GM21423 (cell line): Measurements from ENCODE around the gene EGFL8.
"Not testable (repeated sequence)": the region's sequence is repeated elsewhere in the genome, so short reads cannot be mapped to it uniquely, and the experiment has no call there.

Source experiments
- ATAC-seq: cut with Tn5 transposase; IDR thresholded peaks from one replicate; pipeline ENCODE4 v1.9.1; 2021; ENCODE audit warnings: mild to moderate bottlenecking, moderate library complexity; ENCODE audit not compliant: unreplicated experiment

The EGFL8 gene

GRCh38 chr6:32182555-32182981 lies 18.2 kb downstream of the EGFL8 start:
- no peak for ATAC-seq

GRCh38 chr6:32183030-32183429 lies 18.6 kb downstream of the EGFL8 start:
- ATAC-seq: no peak

DNA sequence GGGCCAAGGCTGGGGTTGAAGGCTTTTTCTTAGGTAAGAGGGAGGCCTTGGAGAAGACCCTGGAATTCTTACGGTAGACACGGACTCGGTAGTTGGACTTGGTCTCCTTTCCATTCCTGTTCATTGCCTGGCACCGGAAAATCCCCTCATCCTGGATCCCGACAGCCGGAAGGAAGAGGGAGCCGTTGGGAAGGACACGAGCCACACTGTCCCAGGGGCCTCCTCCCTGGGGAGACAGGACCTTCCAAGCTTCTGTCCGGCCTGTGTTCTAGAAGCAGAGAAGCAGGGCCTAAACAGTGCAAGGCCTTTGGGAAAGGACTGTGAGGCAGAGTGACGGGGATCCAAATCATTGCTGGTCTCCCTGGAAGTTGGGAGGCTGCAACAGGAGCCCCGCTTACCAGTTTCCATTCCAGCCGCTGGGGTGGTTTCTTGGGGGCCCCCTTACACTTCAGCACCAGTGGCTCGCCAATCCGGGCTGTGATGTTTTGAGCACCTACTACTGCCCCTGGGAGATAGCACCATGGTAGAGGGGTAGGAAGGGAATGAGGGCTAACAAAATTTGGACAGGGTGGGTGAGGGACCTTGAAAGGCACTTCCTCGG lies 19.2 kb downstream of the EGFL8 start:
- ATAC-seq: no peak

DNA sequence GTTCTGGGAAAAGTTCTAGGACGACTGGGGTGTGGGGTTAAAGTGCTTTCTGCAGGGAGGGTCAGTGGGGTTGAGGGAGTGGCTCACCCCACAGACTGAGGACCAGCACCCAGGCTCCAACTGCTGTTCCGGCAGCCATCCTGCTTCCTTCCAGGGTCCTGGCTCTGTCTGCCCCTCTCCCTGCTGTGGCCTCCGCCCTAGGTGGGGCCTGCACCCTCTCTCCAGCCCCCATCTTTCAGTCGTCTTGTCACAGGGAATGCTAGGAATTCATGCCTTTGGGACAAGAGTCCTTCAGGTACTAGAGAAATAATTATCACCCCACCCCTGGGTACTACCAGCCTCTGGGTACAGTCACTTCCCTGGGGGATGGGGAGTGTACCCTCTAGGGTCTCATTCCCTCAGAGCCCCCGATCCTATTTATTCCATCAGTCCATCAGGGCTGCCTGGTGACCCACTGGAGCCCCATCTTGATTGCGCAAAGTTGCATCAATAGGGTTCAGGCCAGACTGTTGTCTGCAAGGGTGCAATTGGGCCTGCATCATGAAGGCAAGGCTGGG lies 19.8 kb downstream of the EGFL8 start, which contains the start of gene AGER:
Gene AGER, minus strand, starts transcription at position 170 of the 557 bp plus-strand sequence. Its CDS starts 31 bp downstream, at position 139.
- no peak for ATAC-seq

DNA sequence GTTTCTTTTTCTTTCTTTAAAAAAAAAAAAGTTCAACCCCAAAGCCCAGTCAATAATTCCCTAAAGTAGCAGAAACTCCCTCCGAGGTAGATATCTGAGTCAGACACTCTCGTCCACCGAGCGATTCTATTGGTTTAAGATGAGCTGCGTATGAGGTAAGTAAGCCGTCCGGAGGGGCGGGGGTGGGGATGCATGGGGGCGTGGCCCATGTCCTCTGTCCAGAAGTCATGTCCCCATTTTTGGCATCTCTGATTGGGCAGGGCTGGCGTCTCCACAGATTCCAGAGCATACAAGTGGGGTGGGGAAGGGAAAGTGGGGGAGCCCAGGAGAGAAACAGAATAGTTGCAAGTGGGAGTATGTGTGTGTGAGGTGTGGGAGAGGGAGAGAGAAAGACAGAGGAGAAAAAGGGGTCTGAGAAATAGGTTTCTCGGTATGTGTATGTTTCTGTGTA lies 21.3 kb downstream of the EGFL8 start:
- ATAC-seq: not testable (repeated sequence)

- not testable (repeated sequence) for ATAC-seq
These were observed 21.9 kb downstream of the EGFL8 start for GRCh38 chr6:32186151-32186840.

GRCh38 chr6:32187009-32187709 lies 22.8 kb downstream of the EGFL8 start:
- no peak for ATAC-seq

- not testable (repeated sequence) for ATAC-seq
These were observed 23.5 kb downstream of the EGFL8 start for GRCh38 chr6:32187725-32188380.

DNA sequence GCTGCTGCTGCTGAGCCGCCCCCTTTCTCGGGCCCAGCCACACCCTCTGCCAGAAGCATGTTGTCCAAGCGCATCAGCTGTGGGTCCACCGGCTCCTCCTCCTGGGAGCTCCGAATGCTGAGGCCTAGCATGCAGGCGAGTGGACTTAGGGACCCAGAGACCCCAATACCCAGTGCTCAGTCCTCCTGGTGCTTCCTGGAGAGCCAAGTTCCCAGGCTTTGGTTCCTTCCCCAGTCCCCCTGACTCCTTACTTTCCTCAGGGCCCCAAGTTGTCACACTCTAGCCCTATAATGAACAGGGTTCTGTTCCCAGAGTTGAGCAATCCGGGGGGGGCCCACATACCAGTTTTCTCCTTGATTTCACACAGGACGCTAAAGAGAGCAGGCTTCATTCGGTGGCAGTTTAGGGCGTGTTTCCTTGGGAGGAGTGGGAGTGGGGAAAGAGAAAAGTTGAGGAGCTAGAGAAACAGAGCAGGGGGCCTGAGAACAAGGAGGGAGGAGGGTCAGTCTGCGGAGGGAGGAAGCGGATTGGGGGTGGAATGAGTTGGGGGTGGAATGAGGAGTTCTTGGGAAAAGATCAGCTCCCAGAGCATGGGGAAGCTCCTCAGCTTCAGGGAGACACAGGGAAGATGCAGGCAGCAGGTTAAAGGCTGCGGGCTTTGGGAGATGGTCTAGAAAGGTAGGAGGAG lies 24.1 kb downstream of the EGFL8 start:
- ATAC-seq: no peak

DNA sequence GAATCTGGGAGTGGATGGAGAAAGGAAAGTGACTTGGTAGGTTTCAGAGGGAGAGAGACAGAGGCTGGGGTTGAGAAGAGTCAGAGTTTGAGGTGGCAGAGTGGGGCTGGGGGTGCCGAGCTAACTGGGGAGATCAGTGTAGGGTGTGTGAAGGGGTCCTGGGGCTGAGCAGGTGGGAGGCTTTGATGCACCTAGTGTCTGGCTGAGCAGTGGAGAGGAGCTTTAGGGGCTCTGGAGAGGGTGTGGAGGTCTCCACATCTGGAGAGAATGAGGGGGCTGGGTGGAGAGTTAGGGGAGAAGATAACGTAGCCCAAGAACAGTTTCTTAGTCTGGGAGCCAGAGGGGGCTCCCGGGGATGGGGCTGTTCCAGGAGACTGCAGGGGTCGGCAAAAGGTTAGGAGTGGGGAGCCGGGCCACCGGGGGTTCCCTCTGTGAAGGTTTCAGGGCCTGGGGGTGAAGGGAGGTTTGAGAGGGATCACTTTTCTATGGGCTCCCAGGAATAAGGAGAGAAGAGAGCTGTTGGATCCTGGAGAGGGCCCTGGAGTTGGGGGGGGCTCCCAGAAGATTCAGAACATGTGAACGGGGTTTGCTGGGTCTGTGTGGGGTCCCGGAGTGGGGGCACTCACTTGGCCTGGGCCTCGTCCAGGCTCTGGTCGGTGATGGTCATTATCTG lies 24.8 kb downstream of the EGFL8 start:
- ATAC-seq: no peak

DNA sequence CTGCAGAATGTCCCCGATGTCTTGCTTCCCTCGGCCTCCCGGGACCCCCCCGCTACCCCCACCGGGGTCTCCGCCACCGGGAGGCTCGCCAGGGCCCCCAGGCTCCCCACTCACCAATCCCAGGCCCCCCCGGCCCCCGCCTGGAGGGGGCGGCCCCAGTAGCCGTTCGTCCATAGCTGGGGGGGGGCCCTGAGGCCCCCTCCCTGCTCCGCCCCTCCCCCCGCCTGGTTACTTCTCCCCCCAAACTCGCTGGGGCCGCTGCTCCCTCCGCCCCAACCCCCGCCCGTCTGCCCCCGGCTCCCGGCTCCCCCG lies 25.3 kb downstream of the EGFL8 start:
- no peak for ATAC-seq

GRCh38 chr6:32190054-32190851 lies 25.9 kb downstream of the EGFL8 start, which contains the start of gene PBX2:
Gene PBX2, minus strand, starts transcription at chr6:32190202. Its CDS starts 287 bp downstream, at chr6:32189915.
- ATAC-seq: peak; percentile 61

GRCh38 chr6:32190911-32191677 lies 26.7 kb downstream of the EGFL8 start:
- no peak for ATAC-seq

DNA sequence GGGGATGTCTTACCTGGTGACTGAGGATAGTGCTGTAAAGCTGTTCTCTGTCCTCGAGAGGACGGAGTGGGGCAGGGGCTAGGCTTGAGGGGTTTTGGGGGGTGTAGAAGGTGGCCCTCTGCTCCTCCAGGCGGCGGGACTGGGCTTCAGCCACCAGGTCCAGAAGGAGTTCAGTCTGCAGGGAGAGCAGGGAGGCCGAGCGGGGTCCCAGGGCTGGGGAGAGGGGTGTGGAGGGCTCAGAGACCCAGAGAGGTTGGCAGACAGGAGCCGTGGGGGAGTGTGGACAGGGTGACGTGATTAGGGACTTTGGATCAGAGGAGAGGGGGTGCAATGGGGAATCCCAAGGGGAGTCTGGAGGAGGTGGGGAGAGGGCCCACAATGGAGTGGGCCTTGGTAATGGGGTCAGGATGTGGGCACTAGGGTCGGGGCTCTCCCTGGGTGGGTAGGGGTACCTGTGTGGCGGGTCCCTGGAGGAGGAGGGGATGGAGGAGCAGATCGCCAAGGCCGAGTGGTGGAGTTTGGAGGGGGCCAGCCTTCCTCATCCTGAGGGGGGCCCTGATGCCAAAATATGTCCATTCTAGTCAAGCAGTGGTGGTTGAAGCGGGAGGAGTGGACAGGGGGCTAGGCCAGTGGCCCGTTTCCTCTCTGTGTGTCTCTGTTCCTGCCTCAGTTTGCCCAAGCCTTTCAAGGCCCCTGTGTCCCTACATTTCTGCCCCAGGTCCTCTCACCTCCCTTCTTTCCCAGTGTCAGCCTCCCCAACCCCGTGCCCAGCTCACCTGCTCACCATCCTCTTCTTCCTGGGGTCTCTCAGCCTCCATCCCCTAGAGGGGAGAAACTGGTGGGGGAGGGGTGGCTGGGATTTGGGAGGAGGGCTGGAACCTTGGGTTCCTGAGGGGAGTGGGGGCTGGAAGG lies 27.6 kb downstream of the EGFL8 start:
- no peak for ATAC-seq

DNA sequence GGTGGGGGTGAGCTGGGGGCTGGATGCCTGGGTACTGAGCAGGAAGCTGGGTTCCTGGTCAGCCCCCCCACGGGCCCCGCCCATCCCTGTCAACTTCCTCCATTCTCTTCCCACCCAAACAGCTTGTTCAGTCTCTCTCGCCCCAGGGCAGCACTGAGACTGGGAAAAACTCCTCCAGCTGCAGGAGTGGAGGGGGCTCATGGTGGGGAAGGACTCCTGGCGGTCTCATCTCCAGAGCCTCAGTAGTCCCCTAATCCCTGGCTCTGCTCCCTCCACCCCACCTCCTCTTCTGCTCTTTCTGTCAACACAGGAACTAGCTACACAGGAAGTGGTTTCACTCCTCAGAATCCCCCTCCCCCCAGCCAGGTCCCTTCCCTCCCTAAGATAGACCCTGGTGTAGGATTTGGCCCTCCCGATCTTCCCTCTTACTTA lies 28.2 kb downstream of the EGFL8 start, which contains the start of gene GPSM3:
Gene GPSM3, minus strand, starts transcription at position 36 of the 432 bp plus-strand sequence. CDS start 130 bp downstream, outside the sequence.
- ATAC-seq: no peak

- ATAC-seq: not testable (repeated sequence)
These were observed 28.7 kb downstream of the EGFL8 start for GRCh38 chr6:32193096-32193495.

DNA sequence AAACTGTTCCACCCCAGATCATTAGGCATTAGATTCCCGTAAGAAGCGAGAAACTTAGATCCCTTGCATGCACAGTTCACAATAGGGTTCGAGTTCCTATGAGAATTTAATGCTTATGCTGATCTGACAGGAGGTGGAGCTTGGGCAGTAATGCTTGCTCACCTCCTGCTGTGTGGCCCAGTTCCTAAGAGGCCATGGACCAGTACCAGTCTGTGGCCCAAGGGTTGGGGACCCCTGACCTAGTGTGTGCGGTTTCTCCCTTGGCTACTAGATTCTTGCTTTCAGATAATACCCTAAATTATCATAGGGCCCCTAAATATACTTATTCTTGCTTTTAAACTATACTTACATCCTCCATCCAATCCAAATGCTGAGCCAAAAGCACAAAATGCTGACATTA lies 30.0 kb downstream of the EGFL8 start:
- no peak for ATAC-seq
